DMS53 (cell line): ENCODE data around the gene TASL.
"Not testable (repeated sequence)": the region's sequence is repeated elsewhere in the genome, so short reads cannot be mapped to it uniquely, and the experiment has no call there.

ENCODE experiments used
- DNase-seq: peaks from one replicate; lab custom pipeline; 2025; lab: John Stamatoyannopoulos, UW

TASL gene, protein sequence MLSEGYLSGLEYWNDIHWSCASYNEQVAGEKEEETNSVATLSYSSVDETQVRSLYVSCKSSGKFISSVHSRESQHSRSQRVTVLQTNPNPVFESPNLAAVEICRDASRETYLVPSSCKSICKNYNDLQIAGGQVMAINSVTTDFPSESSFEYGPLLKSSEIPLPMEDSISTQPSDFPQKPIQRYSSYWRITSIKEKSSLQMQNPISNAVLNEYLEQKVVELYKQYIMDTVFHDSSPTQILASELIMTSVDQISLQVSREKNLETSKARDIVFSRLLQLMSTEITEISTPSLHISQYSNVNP

DNA sequence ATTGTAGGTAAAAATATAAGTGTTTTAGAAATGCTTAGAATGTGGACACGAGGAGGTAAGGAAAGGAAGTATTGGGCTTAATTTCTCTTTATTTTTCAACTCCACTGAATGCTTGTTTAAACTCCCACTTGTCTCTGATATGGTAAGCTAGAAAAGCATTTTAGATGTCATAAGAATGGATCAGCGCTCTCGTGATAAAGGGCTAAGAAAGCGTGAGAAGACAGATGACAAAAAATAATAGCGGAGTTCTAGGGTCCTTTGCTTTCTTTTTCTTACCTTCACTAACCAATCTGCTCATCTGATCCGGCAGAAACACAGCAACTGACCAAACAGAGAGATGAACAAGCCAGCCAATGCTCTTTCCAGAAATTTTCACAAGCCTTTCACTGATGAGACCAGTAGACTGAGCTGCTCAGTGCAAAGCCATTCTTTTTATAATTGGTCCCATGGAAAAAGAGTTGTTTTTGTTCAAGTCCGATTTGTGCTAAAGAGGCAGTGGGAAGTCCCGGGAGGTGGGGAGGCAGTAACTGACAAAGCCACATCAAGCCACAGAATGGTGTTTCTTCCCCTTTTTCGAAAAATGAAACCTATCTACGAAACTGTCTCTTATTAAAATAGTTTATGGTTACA lies at the start of gene TASL:
Gene TASL, minus strand, starts transcription at position 405 of the 630 bp plus-strand sequence. CDS start 17,411 bp downstream, outside the sequence.
- no peak for DNase-seq

DNA sequence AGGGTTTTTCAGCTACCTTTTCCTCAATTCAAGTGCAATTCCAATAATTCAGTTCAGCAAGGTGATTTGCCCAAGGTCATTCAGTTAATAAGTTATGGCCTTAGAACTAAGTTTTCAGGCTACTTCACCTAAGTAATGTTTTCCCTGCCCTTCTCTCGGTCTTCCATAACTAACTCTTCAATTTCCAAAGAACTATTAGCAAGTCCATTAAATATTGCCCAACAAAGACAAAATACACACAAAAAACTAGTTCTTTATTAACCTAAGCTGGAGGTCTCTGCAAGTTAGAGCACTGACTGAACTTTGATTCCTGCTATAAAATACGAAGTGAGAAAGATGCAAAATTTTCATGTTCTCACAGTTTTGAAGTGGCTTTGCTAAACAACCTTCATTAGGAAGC lies 48.8 kb upstream of the TASL start:
- DNase-seq = no peak

DNA sequence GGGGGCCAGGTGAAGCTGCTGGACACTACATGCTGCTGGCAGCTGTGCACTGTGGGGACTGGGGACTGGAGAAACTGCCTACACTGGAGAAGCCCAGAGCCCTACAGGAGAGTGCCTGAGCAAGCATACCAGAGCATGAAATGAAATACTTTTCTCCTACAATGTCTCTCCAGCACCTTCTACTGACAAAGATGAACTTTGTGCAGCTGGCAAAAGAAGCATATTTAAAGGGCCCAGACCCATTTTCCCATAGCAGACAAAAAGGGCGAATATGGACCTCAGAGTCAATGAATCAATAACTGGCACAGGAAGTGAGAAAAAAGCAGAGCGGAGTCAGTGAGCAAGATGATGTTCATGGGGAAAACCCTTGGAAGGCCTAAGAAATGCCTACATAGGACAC lies 44.8 kb upstream of the TASL start:
- DNase-seq = no peak

DNA sequence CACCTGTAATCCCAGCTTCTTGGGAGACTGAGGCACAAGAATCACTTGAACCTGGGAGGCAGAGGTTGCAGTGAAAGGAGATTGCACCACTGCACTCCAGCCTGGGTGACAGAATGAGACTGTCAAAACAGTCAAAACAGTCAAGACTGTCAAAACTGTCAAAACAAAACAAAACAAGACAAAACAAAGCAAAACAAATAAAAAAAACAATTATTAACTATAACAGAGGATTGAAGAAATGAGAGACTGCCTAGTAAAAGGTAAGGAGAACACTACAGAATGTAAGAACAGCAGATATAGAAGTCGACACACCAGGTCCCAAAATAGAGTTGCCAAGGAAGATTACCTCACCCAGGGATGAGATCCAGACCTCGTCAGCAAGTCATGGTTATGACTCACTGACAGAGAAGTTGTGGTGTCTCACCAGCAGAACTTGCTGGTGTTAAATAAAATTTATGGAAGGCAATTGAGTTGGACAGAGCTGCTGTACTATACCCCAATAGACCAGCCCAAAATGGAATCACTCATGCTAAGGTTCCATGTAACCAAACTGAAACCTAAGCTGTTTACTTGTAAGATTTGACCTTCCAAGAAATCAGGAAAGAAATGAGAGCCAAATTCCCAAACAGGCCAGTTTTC lies 43.5 kb upstream of the TASL start:
- peak; percentile 49 for DNase-seq

DNA sequence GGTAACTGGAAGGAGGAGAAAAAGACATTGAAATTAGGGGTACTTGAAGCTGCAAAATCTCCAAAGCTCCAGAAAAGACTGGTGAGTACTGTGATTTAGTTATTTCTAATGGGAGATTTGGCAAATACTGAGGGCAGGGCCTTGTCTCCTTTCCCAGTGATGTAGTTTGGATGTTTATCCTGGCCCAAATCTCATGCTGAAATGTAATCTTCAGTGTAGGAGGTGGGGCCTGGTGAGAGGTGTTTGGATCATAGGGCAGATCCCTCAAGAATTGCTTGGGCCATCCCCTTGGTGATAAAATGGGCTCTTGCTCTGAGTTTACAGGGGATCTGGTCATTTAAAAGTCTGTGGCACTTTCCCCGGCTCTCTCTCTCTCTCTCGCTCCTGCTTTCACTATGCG lies 42.6 kb upstream of the TASL start:
- DNase-seq = no peak

DNA sequence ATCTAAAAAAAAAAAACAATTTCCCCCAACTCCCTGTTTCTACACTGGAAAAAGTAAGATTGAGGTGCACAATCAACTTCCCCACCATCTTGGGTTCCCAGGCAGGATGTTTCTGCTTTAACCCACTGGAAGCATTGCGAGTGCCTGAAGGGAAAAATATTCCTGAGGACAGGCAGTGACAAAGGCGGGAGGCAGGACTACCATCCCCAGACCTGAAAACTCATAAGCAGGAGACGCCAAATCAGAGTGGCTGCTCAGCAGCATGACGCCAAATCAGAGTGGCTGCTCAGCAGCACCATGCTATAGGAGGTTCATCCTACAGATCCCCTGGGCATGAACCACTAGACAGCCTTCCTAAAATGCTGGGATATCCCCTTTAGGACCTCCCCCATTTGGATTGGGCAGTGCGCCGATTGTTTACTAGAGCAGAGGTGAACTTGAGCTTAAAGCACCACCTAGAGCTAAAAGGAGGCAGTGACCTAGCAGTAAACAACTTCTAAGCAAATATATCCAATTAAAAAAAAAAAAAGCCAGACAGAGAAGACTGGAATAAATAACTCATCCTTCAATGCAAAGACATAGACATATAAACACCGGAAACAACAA lies 40.7 kb upstream of the TASL start:
- DNase-seq = peak; percentile 13

DNA sequence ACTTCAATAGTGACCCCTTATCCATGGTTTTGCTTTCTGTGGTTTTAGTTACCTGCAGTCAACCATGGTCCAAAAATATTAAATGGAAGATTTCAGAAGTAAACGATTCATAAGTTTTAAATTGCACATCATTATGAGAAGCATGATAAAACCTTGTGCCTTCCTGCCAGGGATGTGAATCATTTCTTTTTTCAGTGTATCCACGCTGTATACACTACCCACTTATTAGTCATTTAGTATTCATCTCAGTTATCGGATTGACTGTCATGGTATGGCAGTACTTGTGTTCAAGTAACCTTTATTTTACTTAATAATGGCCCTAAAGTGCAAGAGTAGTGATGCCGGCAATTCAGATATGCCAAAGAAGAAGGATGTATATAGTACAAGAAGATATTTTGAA lies 37.7 kb upstream of the TASL start:
- DNase-seq = no peak

DNA sequence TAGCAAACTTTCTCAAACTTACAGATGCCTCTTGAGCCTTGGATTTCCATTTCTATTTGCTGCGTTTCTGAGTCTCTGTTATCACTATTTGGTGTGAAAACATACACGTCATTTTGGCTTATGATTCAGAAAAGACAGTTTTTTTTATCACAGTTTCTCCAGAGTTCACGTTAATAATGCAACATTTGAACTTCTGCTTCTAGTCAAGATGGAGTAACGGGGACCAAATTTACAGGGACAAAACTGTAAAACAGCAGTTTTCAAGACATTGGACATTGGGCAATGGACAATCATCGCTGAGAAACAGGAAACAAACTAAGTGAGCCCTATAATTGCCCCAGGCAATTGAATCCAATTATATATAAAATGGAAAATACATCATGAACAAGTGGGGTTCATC lies 36.2 kb upstream of the TASL start:
- DNase-seq = no peak

DNA sequence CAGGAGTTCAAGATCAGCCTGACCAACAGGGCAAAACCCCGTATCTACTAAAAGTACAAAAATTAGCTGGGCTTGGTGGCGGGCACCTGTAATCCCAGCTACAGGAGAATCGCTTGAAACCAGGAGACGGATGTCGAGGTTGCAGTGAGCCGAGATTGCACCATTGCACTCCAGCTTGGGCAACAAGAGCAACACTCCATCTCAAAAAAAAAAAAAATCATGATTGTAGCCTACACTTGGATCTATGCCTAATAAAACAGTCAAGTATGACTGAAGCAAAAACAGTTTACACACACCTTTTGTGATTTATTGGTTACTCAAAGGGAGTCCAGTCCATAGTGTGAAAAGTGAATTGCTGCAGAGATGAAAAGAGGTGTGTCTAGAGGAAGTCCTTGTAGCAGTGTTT lies 34.7 kb upstream of the TASL start:
- peak; percentile 55 for DNase-seq

DNA sequence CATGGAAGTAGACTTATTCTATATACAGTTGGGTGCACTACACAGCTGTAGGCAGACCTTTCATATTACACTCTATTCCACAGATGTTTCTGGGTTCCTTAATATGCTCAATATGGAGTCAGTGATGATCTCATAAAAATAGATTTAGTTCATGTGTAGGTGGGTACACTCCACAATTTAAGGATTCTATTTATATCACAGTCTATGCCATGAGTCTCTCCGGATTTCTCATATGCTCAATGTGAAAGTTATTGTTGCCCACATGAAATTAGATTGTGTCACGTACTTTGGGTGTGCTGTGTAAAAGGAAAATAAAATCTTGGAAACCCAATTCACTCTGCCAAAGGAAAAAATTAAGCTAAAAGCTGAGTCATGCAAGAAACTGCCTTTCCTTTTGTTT lies 32.5 kb upstream of the TASL start:
- no peak for DNase-seq

DNA sequence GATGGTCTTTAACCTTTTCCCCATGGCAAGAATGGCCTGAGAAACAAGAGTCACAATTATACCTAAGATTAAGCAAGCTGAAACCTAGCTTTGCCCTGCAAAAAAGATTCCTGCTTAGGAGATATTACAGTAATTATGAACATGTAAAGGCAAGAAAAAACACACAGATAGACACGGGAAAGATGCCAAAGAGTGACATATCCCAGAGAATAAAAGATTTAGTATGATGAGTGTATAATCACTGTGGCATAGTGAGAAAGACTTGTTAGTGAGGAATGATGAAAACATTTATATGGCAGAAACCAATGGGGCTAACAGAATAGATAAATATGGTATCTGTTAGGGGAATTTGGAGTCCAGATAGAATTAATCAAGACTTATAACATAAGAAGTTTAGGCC lies 29.6 kb upstream of the TASL start:
- DNase-seq = no peak

DNA sequence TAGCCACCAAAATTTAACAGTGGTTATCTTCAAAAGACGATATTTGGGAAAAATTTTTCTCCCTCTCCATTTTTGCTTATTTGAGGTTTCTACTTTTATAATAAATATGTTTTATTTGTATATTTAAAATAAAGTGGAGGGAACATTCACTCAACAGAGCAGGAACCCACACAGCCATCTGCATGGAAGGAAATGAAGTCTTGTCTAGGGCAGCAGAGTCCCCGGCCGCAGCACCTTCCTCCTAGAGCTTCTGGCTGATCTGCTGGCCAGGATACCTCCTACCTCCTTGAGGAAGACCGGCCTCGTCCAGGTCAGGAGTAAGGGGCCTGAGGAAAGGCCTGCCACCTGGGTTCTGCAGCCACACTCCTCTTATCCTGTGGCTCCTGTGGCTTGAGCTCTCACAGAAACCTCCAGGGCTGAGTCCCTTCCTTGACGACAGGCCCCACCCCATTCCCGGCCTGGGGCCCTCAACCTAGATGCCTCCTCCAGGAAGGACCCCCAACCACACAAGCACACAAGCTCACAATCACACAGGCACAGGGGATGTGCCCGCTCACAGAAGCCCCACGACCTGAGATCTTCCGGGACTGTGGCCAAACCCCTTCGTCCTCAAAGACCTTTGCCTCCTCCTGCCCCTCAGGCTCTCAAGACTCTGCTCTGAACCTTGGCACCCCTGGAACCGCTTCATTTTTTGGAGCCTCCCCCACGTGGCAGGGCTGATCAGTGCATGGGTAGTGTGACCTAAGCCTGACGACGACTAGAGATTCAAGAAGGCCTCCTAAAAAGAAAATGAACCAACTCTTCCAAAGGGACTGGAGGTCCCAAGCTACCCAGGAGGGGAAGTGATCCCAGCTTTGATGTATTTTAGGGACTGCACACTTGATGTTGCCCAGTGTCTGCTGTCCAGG lies 23.0 kb upstream of the TASL start:
- DNase-seq = not testable (repeated sequence)

DNA sequence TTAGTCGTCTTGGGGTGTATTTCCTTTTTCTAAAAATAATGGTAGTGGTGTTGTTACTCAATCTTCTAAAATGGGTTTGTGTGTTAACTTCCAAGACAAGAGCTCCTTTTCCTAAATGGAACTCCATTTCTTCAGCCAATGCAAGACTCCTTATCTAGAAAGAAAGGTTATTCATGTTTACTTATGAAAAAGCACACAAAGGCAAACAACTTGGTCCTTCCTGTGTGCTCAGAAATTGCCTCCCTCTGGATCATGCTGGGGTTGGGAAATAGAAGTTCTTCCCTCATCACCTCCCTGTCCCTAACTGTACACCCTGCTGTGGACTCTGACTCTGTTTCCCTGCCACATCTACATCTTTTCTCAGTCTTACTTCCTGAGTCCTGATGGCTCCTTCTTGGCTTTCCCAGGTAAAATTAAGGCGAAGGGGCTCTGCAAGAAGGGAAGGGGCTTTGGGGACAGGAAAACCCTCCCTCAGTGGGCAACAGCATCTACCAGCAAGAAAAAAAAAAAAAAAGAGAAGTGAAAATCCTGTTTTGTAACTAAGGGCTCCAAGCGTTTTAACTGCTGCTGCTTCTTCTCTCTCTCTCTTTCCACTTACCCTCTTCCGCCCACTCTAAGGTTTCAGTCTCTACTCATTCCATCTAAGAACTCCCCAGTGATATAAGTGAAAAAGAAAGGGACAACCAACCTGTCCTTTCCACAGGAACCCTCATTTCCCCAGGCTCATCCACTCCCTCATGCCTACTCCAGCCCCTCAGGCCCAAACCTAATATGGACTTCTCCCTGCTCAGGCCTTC lies 19.8 kb upstream of the TASL start:
- no peak for DNase-seq

DNA sequence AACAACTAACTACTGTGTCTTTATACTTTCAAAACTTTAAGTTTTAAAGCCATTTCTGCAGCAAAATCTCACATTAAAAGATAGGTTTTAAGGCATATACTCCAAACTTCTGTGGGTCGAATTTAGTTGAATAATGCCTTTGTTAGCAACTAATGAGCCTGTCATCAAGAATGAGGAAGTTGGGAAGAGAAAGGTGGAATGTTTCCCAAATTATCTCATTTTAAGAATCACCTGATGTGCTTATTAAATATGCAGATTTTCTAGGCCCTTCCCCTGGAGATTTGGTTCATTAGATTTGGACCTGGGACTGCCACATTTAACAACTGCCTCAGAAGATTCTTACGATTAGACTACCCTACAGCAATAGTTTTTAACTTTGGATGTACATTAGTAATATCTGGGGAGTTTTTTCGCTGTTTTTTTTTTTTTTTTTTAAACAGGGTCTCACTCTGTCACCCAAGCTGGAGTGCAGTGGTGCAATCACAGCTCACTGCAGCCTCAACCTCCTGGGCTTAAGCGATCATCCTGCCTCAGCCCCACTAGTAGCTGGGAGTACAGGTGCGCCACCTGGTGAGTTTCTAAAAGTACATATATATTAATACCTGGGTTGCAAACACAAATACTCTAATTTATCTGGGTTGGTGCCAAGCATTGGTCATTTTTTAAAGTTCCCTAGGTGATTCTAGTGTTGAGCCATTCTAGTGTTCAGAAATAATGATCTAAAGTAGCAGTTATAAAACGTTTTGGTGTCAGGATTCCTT lies 16.1 kb upstream of the TASL start:
- DNase-seq = peak; percentile 19

DNA sequence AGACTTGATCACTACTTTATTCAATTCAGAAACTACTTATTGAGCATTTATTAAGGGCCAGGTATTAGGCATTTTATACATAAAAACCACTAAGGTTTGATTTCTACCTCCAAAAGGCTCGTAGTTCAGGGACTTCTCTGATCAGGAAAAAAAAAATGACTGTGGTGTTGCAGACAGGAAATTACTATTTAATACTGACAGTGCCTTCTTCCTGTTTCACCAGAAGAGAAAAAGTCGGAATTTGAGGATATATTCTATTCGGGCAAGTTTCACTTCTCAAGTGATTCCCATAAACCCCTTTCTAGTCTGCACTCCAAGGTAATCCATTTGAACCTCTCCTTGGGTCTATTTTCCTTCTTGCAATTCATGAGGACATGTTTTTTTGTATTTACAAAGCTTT lies 15.3 kb upstream of the TASL start:
- no peak for DNase-seq

DNA sequence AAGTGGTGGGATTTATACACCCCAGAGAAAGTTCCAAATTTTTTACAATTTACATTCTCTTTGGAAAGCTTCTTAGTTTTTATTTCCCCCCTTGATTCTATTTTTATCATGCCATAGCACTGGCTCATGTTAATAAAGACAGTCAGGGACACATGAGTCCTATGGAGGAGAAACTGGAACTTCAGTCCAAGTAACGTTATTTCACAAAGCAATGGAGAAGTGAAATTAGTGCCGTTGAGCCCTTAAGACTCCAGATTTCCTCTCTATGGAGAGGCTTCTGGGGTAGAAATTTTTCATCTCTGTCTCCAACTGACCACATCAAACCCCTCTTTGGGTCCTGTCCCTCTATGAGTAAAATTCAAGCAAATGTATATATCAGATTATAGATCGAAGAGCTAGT lies 12.8 kb upstream of the TASL start:
- no peak for DNase-seq

DNA sequence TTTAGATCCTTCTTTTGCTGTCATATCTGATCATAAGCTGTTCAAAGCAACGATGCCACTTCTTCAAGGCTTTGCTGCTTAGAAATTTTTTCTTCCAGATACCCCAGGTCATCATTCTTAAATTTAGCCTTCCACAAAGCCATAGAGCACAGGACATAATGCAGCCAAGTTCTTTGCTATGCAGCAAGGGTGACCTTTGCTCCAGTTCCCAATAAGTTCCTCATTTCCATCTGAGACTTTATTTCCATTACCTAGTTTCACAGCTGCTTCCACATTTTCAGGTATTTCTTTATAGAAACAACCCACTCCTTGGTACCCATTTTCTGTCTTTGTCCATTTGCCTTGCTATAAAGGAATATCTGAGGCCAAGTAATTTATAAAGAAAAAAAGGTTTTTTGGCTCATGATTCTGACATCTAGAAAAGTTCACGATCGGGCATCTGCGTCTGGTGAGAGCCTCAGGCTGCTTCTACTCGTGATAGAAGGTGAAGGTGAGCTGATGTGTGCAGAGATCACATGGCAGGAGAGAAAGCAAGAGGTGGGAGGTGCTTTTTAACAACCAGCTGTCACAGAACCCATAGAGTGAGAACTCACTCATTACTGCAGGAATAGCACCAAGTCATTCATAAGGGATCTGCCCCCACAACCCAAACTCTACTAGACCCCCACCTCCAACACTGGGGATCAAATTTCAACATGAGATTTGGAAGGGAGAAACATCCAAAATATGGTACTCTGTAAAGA lies 11.8 kb upstream of the TASL start:
- no peak for DNase-seq

DNA sequence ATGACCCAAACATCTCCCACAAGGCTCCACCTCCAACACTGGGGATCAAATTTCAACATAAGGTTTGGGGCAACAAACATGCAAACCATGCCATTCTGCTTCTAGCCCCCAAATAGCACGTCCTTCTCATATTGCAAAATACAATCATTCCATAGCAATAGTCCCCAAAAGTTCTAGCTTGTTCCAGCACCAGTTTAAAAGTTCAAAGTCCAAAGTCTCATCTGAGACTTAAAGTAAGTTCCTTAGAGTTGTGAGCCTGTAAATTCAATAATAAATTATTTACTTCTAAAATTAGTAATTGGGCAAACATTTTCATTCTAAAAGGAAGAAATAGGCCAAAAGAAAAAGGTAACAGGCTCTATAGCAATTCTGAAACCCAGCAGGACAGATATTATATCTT lies 8.9 kb upstream of the TASL start:
- no peak for DNase-seq

DNA sequence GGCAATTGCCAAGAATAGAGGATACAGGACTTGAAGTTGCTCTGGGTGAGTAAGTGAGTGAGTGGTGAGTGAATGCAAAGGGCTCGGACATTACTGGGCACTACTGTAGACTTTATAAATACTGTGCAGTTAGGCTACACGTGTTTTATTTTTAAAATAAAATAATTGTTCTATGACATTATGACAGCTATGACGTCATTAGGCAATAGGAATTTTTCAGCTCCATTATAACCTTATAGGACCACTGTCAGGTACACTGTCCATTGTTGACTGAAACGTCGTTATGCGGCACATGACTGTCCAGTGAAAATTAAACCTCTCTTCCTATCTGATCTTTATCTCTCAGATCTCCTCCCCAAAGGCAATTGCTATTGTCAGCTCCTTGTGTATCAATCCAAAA lies 5.1 kb upstream of the TASL start:
- no peak for DNase-seq

DNA sequence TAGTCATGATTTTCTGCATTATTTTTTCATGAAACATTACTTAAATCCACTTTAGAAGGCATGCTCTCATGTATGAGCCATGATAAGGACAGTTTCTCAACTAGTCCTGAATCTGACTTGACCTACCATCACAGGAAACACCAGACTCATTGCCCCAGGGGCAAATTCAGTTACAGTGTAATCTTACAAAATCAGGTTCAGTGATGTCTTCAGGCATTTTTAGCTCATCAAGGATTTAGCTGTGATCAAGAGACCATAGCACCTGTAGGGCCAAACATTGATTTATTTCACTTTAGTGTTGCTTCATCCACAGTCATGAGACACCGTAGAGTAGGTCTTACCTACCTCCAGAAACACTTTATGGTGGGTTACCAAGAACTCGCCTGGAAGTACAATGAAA lies 3.1 kb upstream of the TASL start:
- DNase-seq = no peak
